Esophagus muscularis mucosa (tissue), 4 donors: ENCODE measurements around the gene CTSS. TPM values are rescaled to one million over a fixed set of nuclear protein-coding genes. Genes with fewer than 3 reads are reported as not detected.
A peak's percentile ranks its signal among the peaks of the same experiment; 100 is the strongest.

Source experiments
- DNase-seq: peaks from one replicate; pipeline ENCODE4 v3.0.0-alpha.2; 2017; ENCODE audit errors: extremely low spot score
- H3K27ac ChIP-seq, 4 donors: fragments of 200-600 bp; sonication (generic); replicated peaks in 1 of 4; 1 replicate in 3 of 4; 2 replicates in 1 of 4; pipeline ENCODE4 v1.5.1; 2016 to 2019; ENCODE audit warnings: mild to moderate bottlenecking in 1 of 4
- H3K27me3 ChIP-seq, 4 donors: fragments of 200-600 bp; sonication (generic); one replicate each; pipeline versions ENCODE4 v1.5.1 to v1.6.0; 2016 to 2019
- H3K36me3 ChIP-seq, 4 donors: fragments of 200-600 bp; sonication (generic); one replicate each; pipeline ENCODE4 v1.5.1; 2016 to 2019
- H3K4me1 ChIP-seq, 4 donors: fragments of 200-600 bp; sonication (generic); one replicate each; pipeline ENCODE4 v1.5.1; 2016 to 2019
- H3K4me3 ChIP-seq, 4 donors: fragments of 200-600 bp; sonication (generic); 1 replicate in 2 of 4; 2 replicates in 2 of 4; pipeline ENCODE4 v1.5.1; 2016 to 2019; ENCODE audit warnings: mild to moderate bottlenecking in 4 of 4, moderate library complexity in 1 of 4
- H3K9me3 ChIP-seq, 4 donors: fragments of 200-600 bp; sonication (generic); 1 replicate in 3 of 4; 2 replicates in 1 of 4; pipeline ENCODE4 v1.5.1; 2016 to 2019
- CTCF ChIP-seq, 3 experiments: fragments of 200-600 bp in 2 of 3; fragments of 450-650 bp in 1 of 3; sonication (generic) in 2 of 3; IDR thresholded peaks; one replicate each; pipeline ENCODE4 v1.5.1; 2017 to 2019; ENCODE audit warnings: antibody characterized with exemption in 3 of 3, mild to moderate bottlenecking in 2 of 3, moderate library complexity in 1 of 3
- EP300 ChIP-seq: sonication (generic); formaldehyde crosslinking; IDR thresholded peaks from one replicate; pipeline ENCODE4 v1.6.1; 2017; ENCODE audit warnings: antibody characterized with exemption
- POLR2A ChIP-seq: fragments of 450-650 bp; IDR thresholded peaks from one replicate; pipeline ENCODE4 v1.6.1; 2017; ENCODE audit warnings: antibody characterized with exemption, moderate library complexity, mild to moderate bottlenecking, low read depth
- POLR2AphosphoS5 ChIP-seq, 2 donors: sonication (generic); formaldehyde crosslinking; IDR thresholded peaks; one replicate each; pipeline ENCODE4 v1.6.1; 2017; ENCODE audit warnings: antibody characterized with exemption in 2 of 2
- WGBS: methylation state at CpG from one replicate; pipeline ENCODE4 v1.1.5; 2018; 5-methylcytosine and 5-hydroxymethylcytosine counted together
- intact Hi-C: fragments of 100-400 bp; cut with DNase I; formaldehyde crosslinking; loops from one replicate; pipeline ENCODE4 v1.15.1; 2023
- total RNA-seq, 4 donors: library from RNA; depleted of rRNA; stranded (reverse); fragments of >200 nt; gene quantifications; one replicate each; pipeline versions ENCODE4 v1.1.0 to v1.2.1, GENCODE V29; 2016

CTSS gene
- total RNA-seq, 4 donors from 2014 or later, result 20.2 to 82.7 (median 45.2) TPM

DNA sequence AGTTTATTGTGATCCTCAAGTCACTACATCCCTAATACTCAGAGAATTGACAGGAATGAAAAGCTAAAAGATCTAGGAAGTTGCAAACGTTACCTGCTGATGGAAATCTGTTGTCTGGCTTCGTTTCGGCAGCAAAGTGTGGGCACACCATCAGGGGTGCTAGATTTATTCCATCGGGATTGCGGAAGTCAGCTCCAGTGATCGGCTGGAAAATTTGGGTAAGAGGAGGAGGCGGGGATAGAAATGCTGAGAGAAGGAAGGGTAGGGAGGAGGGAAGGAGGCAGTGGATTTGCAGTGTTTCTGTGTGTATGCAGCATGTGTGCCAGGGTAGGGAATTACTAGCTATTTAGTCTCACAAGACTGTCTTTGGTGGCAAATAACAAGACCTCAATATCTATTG, 42.5 kb upstream of the CTSS start, which contains the start of gene CTSK:
Gene CTSK (minus strand): TSS at position 140 of the 400 bp plus-strand sequence. CDS start 1,455 bp downstream, outside the sequence.
- TF ChIP-seq POLR2AphosphoS5 (IDR thresholded peaks at IDR 0.05) (peak; percentile 42 to 58), POLR2A (no peak)
- no peak for DNase-seq

GRCh38 chr1:150807249-150808023, 41.9 kb upstream of the CTSS start:
- Histone ChIP-seq H3K9me3 (no peaks in the 10 kb centered on the region), H3K36me3 (peaks cover 13 to 42% (median 34%) of the 10 kb centered on the region in 4 donors), H3K27ac (peak overlapping the region; percentile 29 to 46 (median 34)), H3K4me3 (peak overlapping the region; percentile 30 to 53 (median 41)), H3K27me3 (no peaks in the 10 kb centered on the region), H3K4me1 (peaks cover 0 to 24% (median 15%) of the 10 kb centered on the region in 4 donors)
- WGBS, result 33% methylated on average over 7 of the region's 7 CpGs
- TF ChIP-seq CTCF (IDR thresholded peaks at IDR 0.05) (no peak), POLR2AphosphoS5 (IDR thresholded peaks at IDR 0.05) (no peak), EP300 (no peak), POLR2A (no peak)
- intact Hi-C loops, result no loop called here
- no peak for DNase-seq

More for the DNA sequence above, 42.5 kb upstream of the CTSS start, which contains the start of gene CTSK:
- Histone ChIP-seq H3K27ac (peak within 1 kb of the TSS; percentile 29 to 46 (median 34)), H3K9me3 (no peaks in the 10 kb centered on the region), H3K27me3 (no peaks in the 10 kb centered on the region), H3K4me1 (peaks cover 0 to 24% (median 15%) of the 10 kb centered on the region in 4 donors), H3K36me3 (peaks cover 17 to 42% (median 37%) of the 10 kb centered on the region in 4 donors), H3K4me3 (peak within 1 kb of the TSS; percentile 30 to 53 (median 41))
- intact Hi-C loops, result no loop called here
- WGBS, result 34% methylated on average over 7 of the region's 7 CpGs

- TF ChIP-seq CTCF (IDR thresholded peaks at IDR 0.05), result no peak
- TF ChIP-seq POLR2A, result no peak
- TF ChIP-seq POLR2AphosphoS5 (IDR thresholded peaks at IDR 0.05), result no peak
- TF ChIP-seq EP300, result no peak
- Histone ChIP-seq H3K9me3 (no peaks in the 10 kb centered on the region), H3K36me3 (peaks cover 2 to 32% (median 20%) of the 10 kb centered on the region in 4 donors), H3K4me3 (no peak overlapping the region), H3K27me3 (no peaks in the 10 kb centered on the region), H3K27ac (no peak overlapping the region), H3K4me1 (peaks cover 0 to 24% (median 15%) of the 10 kb centered on the region in 4 donors)
- no peak for DNase-seq
- 87% methylated on average over 4 of the region's 4 CpGs for WGBS
- intact Hi-C loops, result no loop called here
These were observed 40.3 kb upstream of the CTSS start for GRCh38 chr1:150805899-150806298.

DNA sequence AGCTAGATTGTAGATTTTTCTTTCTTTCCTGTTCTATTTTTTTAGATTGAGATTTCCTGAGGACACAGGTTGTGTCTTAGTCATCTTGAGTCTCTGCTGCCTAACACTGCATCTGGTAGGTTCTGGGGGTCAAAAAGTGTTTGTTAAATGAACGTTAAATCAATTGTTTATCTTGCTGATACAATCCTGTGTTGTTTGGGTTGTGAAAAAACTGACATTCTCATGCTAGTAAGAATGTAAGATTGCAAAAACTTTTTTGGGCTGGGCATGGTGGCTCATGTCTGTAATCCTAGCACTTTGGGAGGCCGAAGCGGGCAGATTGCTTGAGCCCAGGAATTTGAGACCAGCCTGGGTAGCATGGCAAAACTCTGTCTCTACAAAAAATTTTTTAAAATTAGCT, 39.1 kb upstream of the CTSS start:
- no peak for DNase-seq
- intact Hi-C loops, result no loop called here
- 85% methylated on average over 3 of the region's 3 CpGs for WGBS
- H3K27ac ChIP-seq, result no peak overlapping the region
- peaks cover 0 to 26% (median 17%) of the 10 kb centered on the region in 4 donors for H3K36me3 ChIP-seq
- peaks cover 0 to 24% (median 15%) of the 10 kb centered on the region in 4 donors for H3K4me1 ChIP-seq
- TF ChIP-seq POLR2AphosphoS5 (IDR thresholded peaks at IDR 0.05) (no peak), POLR2A (no peak), EP300 (no peak), CTCF (IDR thresholded peaks at IDR 0.05) (no peak)
- H3K9me3 ChIP-seq, result no peaks in the 10 kb centered on the region
- H3K4me3 ChIP-seq, result no peak overlapping the region
- no peaks in the 10 kb centered on the region for H3K27me3 ChIP-seq

- H3K4me3 ChIP-seq, result no peak overlapping the region
- WGBS, result 84% methylated on average over 5 of the region's 5 CpGs
- TF ChIP-seq CTCF (IDR thresholded peaks at IDR 0.05), result no peak
- no peak for TF ChIP-seq POLR2AphosphoS5 (IDR thresholded peaks at IDR 0.05)
- TF ChIP-seq POLR2A, result no peak
- no peak for TF ChIP-seq EP300
- DNase-seq, result no peak
- no peaks in the 10 kb centered on the region for H3K4me1 ChIP-seq
- H3K9me3 ChIP-seq, result no peaks in the 10 kb centered on the region
- no peaks in the 10 kb centered on the region for H3K27me3 ChIP-seq
- peaks cover 13 to 73% (median 53%) of the 10 kb centered on the region in 4 donors for H3K36me3 ChIP-seq
- H3K27ac ChIP-seq, result no peak overlapping the region
- intact Hi-C loops, result no loop called here
These were observed 33.5 kb upstream of the CTSS start for GRCh38 chr1:150799089-150799488.
